ENCODE measurements around the gene SORBS1.

- TF ChIP-seq CTCF (IDR thresholded peaks at IDR 0.05) = no peak
- TF ChIP-seq IRF1 (CRISPR knock-in tag; IDR thresholded peaks at IDR 0.05) = no peak
Observed at GRCh38 chr10:95579292-95579691, 18.1 kb upstream of the SORBS1 start.

Measured in WTC11 (cell line).